Kidney glomerular epithelial cell (primary cell): Measurements from ENCODE around the gene FAM53B.

Source experiments
- DNase-seq: peaks from one replicate; lab custom pipeline; 2025; lab: John Stamatoyannopoulos, UW

The FAM53B gene

GRCh38 chr10:124708922-124709520 is 35.2 kb downstream of the FAM53B start:
- no peak for DNase-seq

GRCh38 chr10:124708246-124708779 is 35.9 kb downstream of the FAM53B start:
- DNase-seq = no peak

GRCh38 chr10:124707551-124707950 is 36.6 kb downstream of the FAM53B start:
- DNase-seq = no peak

- no peak for DNase-seq
Observed at GRCh38 chr10:124707144-124707467, 37.1 kb downstream of the FAM53B start.

GRCh38 chr10:124706462-124707143 is 37.6 kb downstream of the FAM53B start:
- no peak for DNase-seq

DNA sequence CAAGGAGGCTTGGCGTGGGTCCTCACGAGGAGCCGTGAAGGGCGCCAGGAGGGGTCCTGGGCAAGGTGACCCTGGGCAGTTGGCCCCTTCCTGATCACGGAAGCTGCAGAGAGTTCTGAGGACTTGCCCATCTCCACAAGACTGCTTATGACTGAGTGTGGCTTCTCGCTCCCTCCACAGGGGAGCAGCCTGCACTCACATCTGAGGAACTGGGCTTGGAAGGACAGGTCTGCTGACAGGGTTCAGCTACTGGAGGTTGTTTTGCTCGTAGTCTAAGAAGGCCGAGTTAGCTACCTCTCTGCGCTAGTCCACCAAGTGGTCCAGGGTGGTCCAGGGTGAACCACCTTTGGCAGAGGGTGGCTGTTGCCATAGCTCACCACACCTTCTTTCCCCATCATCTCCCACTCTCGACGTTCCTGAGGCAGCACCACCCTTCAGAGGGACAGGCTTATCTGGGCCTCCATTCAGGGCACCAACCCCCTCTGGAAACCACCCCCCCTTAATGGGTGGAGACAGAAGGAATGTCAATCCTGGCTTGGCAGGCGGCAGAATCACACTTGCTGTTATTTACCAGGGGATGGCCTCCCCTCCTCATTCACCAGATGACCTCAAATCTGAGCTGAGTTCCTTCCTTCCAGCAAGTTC is 38.2 kb downstream of the FAM53B start:
- no peak for DNase-seq

- no peak for DNase-seq
Observed at GRCh38 chr10:124705381-124705740, 38.8 kb downstream of the FAM53B start.

- DNase-seq = no peak
Observed at GRCh38 chr10:124704428-124705380, 39.5 kb downstream of the FAM53B start.

DNA sequence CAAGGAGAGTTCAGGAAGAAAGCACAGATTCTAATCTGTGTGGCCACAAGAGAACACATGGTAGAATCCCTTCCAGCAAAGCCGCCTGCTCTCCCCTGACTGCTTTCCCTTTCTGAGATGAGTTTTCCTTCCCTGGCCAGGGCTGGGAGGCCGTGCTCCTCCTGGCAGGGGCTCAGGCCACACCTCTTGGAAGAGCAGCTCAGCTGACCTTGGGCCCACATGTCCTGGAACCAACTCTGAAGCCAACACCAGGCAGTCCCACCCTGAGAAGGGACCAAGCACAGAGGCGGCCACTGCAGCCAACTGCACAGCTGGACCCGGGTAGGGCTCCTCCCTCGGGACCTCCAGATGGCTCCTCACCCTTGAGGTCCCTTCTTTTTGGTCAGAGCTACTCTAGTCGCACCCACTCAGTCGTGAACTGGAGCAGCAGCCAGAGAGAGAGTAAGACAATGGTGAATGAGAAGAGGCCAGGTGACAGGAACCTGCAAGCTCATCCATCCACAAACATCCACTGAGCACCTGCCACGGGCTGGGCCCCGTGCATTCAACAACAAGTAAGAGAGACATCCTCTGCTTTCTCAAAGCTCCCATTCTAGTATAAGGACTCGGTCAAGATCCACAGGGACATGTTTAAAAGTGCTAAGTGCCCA is 40.3 kb downstream of the FAM53B start:
- DNase-seq = no peak

- DNase-seq = no peak
Observed at GRCh38 chr10:124703372-124703771, 40.8 kb downstream of the FAM53B start.

DNA sequence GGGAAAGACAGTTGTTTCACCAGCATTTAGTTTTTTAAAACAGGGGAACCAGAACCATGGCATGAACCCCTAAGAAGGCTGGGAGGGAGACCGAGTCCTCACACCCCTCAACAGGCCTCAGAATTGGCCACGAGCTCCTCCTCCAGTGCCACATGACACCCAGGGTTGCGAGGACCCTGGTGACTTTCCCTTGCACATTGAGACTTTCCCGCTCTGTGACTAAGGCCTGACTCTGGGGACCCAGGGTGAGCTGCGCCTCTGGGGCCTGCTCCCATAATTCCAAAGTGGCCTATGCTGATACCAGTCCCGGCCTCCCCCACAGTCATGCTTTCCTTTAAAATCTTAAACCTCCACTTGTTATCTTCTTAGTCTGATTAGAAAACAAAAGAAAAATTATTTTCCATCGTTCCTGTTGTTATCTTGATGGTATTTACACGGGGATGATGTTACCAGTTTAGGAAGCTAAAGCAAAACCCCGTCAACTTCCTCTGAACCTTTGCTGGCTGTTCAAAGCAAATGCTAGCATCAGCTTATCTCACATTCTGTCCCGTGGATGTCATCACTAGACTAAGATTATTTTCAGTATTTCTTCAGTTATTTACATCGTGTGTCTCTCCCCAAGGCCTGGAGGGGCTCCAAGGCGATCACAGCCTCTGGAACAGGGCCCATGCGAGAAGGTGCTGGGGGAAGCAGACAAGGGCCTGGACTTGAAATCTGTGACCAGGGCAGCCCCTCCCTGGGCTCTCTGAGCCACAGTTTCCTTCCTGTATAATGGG is 42.1 kb downstream of the FAM53B start:
- DNase-seq = no peak

DNA sequence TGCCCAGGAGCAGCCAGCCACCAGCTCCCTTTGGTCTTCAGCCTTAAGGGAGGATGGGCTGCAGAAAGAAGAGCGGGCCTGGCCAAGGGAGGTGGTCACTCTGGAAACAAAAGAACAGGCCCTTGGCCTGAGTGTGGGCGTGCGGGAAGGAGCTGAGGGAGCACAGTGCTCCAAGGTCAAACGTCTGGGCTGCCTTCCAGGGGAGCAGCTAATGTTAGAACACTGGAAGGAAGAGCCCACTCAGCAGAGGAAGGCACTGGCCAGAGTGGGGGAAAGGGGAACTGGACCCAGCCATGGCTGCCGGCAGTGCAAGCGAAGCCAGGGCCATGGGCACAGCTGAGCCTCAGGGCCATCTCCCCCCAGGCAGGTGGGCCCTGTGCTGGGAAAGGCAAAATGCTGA is 42.7 kb downstream of the FAM53B start:
- DNase-seq = no peak

- DNase-seq = no peak
Observed at GRCh38 chr10:124701038-124701365, 43.2 kb downstream of the FAM53B start.

DNA sequence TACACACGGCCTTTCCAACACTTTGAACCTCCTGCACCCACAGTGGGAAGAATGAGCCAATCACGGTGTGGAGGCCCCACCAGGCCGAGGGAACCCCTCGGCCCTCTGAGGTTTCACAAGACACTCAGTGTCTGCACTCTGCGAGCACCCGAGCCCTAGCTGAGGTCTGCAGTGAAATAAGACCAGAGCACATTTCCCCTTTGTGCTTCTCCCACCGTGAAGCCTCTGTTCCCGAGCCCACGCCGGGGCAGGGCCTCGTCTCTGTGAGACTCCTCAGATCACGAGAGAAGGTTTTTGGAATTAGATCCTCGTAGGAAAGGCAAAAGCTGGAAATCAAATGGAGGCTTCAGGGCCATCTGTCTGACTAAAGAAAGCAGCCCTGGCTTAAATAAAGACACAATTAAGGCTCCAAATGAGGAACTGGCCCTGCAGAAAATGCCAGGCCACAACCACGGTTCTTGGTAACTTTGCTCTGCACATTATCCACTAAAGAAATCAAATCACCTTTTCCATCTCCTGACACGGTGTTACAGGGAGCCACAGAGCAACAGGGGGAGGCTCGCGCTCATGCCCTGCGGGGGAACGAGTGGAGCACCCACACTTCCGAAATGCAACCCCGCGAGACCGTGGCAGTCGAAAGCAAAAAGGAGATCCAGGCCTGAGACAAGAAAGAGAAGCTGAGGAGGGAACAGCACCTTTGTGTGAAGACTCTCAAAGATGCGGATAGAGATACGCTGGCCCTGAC is 43.7 kb downstream of the FAM53B start:
- DNase-seq = no peak

DNA sequence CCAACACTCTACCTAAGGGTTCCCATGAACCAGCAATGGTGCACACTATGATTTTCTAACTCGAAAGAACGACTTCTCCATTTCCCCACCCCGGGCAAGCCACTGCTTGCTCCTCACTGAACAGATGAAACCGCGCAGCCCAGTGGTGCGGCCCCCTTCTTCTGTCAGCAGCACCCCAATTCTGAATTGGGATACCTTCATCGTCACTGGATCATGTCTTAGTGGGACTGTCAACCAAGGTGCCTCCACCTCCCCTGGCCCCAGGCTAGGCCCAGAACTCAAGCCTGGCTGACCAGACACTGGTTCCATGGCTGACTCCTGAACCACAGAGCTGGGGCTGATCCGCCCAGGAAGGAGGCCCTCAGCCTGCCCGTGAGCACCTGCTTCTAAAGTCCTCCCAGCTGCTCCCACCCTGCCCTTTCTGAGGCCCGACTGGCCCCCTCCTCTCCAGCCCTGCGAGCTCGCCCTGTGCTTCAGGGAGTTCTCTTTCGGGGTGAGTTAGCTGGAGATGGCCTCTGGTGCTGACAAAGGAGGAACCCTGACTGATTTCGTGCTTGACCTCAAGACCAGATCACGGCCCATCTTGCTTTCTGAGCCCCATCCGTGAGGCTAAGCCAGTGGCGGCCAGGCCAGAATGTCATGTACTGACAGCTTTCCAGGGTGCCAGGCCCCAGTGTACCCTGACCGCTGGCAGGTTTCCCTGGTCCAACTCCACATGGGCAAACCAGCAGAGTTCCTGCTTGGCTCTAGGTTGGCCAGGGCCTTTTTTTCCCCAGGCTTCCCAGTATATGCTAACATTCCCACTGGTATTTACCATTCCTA is 44.5 kb downstream of the FAM53B start:
- no peak for DNase-seq

DNA sequence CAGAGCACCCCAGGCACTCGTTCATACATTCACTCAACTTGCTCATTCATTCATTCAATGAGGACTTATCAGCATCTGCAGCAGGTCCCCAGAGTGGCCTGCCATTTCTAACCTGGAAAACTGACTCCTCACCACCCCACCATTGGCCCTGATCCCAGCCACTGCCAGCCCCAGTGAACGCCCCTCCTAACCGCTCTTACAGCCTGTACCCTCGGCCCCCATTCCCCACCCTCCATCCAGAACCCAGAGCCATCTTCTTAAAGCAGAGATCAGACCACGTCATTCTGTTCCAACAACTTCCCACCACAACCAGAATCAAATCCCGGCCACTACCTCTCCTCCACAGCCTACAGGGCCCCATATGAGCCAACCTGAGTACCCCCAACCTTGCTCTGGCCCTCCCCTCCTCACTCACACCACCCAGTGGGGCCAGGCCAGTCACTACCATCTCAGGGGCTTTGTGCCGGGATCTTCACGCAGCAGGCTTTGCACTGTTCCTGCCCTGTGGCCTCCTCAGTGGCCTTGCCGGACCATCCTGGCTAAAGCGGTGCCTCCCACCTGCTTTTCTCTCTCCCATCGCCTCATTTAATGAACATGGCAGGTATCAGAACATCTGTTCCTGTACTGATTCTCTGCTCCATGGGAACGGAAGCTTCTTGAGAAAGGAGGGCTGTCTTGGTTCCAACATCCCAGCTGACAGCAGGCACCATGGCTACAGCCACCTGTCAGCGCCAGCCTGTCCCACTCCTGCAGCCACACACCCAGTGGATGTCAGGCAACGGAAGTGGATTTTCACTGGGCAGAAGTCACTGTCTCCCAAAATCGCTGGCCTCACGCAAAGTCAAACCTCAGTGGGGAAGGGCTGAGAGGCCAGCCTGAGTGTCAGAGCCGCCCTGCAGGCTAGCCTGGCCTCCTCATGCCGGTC is 45.4 kb downstream of the FAM53B start:
- DNase-seq = no peak

GRCh38 chr10:124697837-124698544 is 46.2 kb downstream of the FAM53B start:
- DNase-seq = no peak

GRCh38 chr10:124697443-124697836 is 46.7 kb downstream of the FAM53B start:
- DNase-seq = no peak
